NCI-H345 (cell line): Measurements from ENCODE around the gene TRAF4.
"Not testable (repeated sequence)": the region's sequence is repeated elsewhere in the genome, so short reads cannot be mapped to it uniquely, and the experiment has no call there.

Experiments used
- DNase-seq: peaks from one replicate; lab custom pipeline; 2025; lab: John Stamatoyannopoulos, UW

TRAF4 gene

GRCh38 chr17:28733346-28733745 is 10.5 kb upstream of the TRAF4 start:
- no peak for DNase-seq

- no peak for DNase-seq
Measured at GRCh38 chr17:28734712-28735241, 9.0 kb upstream of the TRAF4 start.

DNA sequence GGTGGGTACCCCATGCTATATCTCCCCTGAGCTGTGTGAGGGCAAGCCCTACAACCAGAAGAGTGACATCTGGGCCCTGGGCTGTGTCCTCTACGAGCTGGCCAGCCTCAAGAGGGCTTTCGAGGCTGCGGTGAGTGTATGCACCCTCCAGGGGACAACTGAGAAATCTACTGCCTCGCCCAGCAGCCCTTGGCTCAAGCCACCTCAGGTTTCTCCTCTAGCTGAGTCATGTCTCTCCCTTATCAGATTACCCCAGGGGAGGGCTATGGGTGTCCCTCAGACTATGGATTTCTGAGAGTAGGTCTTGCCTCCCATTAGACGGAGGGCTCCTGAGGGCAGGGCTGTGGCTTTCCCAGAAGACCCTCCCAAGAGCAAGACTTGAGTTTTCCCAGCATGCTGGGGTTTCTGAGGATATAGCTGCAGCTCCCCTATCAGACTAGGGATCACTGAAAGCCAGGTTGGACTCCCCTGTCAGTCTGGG is 8.5 kb upstream of the TRAF4 start:
- no peak for DNase-seq

DNA sequence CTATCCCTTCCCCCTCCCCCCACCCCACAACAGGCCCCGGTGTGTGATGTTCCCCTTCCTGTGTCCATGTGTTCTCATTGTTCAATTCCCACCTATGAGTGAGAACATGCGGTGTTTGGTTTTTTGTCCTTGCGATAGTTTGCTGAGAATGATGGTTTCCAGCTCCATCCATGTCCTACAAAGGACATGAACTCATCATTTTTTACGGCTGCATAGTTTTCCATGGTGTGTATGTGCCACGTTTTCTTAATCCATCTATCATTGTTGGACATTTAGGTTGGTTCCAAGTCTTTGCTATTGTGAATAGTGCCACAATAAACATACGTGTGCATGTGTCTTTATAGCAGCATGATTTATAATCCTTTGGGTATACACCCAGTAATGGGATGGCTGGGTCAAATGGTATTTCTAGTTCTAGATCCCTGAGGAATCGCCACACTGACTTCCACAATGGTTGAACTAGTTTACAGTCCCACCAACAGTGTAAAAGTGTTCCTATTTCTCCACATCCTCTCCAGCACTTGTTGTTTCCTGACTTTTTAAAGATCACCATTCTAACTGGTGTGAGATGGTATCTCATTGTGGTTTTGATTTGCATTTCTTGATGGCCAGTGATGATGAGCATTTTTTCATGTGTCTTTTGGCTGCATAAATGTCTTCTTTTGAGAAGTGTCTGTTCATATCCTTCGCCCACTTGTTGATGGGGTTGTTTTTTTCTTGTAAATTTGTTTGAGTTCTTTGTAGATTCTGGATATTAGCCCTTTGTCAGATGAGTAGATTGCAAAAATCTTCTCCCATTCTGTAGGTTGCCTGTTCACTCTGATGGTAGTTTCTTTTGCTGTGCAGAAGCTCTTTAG is 7.7 kb upstream of the TRAF4 start:
- DNase-seq = not testable (repeated sequence)

DNA sequence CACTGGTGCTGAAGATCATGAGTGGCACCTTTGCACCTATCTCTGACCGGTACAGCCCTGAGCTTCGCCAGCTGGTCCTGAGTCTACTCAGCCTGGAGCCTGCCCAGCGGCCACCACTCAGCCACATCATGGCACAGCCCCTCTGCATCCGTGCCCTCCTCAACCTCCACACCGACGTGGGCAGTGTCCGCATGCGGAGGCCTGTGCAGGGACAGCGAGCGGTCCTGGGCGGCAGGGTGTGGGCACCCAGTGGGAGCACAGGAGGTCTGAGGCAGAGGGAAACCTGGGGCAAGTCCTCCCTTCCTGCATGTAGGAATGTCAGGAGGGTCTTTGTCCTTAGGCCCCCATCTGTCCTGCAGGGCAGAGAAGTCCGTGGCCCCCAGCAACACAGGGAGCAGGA is 6.5 kb upstream of the TRAF4 start:
- no peak for DNase-seq

GRCh38 chr17:28737770-28738679 is 5.8 kb upstream of the TRAF4 start:
- no peak for DNase-seq

DNA sequence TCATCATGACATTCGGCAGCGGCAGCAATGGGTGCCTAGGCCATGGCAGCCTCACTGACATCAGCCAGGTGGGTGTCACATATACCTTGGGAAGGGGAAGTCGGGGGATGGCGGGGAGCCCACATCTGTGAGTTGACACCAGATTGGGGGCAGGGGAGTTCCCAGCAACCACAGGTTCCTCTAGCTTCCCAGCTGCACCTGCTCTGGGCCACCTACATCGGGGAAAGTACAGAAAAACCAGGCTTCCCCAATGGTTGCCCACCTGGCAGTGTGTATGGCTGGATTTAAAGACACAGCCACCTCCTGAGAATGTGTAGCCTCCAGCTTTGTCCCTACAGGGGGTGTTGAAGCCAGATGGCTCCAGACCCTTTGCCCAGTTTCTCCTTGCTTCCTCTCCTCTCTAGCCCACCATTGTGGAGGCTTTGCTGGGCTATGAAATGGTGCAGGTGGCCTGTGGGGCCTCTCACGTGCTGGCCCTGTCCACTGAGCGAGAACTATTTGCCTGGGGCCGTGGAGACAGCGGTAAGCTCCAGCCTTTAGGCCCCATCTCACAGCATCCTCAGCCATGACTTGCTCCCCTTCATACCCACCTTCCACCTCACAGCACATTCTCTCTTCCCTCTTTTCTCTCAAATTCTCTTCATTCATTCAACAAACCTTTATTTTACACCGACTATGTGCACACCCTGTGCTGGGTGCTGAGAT is 5.0 kb upstream of the TRAF4 start:
- no peak for DNase-seq

GRCh38 chr17:28740406-28741357 is 3.1 kb upstream of the TRAF4 start:
- DNase-seq = no peak

DNA sequence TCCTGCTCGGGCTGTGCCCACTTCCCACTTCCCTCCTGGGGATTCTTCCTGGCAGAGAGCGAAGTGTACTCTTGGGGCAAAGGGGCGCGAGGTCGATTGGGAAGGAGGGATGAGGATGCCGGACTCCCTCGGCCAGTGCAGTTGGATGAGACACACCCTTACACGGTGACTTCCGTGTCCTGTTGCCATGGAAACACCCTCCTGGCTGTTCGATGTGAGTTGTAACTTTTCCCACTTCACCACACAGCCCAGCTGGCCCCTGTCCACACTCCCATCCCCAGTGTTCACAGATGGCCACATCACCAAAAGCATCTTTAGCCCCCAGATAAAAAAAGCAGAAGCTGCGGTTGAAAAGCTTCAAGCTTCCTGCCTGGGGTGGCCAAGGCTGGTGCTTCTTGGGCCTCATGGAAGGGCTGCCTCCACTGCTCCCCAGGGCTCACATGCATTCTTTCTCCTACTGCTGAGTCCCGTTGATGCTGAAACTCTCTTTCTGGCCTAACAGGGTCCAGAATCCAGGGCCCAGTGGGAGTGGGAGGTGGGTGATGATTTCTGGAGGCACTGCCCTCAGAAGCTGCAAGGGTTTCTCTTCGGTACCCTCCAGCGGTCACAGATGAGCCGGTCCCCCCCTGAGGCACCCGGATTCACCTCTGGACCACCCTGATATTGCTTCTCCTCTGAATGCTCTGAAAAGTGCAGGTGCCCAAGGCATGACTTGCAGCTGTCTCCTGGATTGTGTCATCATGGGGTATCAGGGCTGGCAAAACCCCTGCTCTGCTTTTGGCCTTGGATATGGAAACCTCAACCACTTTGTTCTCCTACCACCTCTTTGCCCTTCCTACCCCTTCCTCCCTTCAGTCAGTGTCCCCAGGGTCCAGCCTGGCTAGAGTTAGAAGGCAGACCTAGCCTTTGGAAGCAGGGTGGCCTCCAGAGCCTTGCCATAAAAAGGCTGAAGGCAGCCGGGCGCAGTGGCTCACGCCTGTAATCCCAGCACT is 2.2 kb upstream of the TRAF4 start:
- DNase-seq = no peak

GRCh38 chr17:28744104-28744971 is 527 bp downstream of the TRAF4 start:
- DNase-seq = peak; percentile 45

GRCh38 chr17:28744972-28745785 is 1.4 kb downstream of the TRAF4 start:
- peak; percentile 66 for DNase-seq

DNA sequence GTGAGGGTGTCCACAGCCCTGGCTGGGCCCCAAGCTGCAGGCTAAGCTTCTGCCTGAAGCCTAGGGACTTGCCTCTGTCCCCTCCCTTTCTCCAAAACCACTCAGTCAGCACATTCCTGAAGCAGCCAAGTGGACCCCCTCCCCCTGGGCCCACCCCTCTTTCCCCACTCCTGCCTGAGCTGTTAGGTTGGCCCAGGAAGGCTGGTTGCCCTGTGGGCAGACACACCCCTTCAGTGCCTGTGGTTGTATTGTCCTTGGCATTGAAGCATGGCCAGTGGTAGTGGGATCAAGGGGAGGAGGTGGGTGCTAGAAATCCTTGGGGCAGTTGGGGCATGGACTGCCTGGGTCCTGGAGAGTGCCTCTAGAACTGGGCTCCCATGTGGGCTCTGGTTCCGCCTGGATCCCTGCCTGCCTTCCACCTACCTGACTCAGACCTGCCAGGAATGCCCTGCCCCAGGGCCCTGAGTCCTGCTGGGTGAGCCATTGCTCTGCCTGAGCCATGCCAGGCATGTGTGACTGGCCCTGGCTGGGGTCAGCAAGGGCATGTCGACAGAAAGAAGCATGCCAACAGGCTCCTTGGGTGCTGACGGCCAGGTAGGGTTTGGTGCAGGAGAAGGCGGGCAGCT is 2.1 kb downstream of the TRAF4 start:
- no peak for DNase-seq

- DNase-seq = peak; percentile 13
Measured at GRCh38 chr17:28746611-28747050, 2.8 kb downstream of the TRAF4 start.

- DNase-seq = no peak
Measured at GRCh38 chr17:28747051-28747691, 3.4 kb downstream of the TRAF4 start.

DNA sequence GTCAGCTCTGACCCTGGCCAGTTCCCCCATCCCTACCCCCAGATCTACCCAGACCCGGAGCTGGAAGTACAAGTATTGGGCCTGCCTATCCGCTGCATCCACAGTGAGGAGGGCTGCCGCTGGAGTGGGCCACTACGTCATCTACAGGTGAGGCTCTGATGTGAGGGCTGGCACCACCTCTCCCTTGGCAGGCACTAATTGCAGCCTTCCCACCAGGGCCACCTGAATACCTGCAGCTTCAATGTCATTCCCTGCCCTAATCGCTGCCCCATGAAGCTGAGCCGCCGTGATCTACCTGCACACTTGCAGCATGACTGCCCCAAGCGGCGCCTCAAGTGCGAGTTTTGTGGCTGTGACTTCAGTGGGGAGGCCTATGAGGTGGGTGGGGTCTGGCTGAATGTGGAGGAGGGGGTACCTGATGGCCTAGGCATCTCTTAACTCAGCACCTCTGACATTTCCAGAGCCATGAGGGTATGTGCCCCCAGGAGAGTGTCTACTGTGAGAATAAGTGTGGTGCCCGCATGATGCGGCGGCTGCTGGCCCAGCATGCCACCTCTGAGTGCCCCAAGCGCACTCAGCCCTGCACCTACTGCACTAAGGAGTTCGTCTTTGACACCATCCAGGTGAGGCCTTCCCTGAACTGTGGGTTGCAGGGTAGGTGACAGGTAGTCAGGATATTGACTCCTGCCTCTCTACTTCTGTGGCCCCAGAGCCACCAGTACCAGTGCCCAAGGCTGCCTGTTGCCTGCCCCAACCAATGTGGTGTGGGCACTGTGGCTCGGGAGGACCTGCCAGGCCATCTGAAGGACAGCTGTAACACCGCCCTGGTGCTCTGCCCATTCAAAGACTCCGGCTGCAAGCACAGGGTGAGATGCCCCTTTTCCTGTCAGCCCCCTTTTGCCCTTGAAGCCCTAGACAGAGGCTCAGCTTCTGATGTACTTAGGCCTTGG is 4.3 kb downstream of the TRAF4 start:
- DNase-seq = no peak
